ENCODE measurements around the gene CNOT1. TPM values are rescaled to one million over a fixed set of nuclear protein-coding genes. Genes with fewer than 3 reads are reported as not detected.

The CNOT1 gene
- polyA plus RNA-seq, 1 experiment, result 151 TPM

DNA sequence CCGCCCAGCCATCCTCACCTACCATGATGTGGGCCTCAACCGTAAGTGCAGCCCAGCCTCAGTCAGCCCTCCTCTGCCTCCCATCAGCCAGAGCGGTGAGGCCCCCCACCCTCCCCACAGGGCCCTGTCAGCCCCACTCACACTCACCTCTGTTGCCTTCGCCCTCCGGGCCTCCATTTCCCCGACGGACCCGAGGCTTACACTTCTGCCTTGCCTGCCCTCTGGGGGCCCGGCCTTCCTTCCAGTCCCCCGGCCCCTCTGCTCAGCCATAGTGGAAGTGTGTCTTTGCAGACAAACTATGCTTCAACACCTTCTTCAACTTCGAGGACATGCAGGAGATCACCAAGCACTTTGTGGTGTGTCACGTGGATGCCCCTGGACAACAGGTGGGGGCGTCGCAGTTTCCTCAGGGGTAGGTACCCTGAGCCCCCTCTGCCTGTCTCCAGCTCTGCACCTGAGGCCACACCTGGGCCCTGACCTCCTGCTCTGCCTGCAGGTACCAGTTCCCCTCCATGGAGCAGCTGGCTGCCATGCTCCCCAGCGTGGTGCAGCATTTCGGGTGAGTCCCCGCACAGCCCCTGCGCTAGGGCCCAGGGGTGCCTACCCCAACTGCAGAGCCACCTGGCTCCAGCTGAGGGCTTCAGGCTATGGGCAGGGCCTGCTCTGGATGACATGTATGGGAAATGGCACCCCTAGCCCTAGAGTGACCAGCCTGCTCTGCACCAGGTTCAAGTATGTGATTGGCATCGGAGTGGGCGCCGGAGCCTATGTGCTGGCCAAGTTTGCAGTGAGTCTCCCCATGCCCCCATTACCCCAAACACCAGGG lies 125.5 kb downstream of the CNOT1 start:
- TF ChIP-seq, protein P1, sequence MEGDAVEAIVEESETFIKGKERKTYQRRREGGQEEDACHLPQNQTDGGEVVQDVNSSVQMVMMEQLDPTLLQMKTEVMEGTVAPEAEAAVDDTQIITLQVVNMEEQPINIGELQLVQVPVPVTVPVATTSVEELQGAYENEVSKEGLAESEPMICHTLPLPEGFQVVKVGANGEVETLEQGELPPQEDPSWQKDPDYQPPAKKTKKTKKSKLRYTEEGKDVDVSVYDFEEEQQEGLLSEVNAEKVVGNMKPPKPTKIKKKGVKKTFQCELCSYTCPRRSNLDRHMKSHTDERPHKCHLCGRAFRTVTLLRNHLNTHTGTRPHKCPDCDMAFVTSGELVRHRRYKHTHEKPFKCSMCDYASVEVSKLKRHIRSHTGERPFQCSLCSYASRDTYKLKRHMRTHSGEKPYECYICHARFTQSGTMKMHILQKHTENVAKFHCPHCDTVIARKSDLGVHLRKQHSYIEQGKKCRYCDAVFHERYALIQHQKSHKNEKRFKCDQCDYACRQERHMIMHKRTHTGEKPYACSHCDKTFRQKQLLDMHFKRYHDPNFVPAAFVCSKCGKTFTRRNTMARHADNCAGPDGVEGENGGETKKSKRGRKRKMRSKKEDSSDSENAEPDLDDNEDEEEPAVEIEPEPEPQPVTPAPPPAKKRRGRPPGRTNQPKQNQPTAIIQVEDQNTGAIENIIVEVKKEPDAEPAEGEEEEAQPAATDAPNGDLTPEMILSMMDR (IDR thresholded peaks at IDR 0.05; ENCODE audit: low read depth, low read length), result no peak
- Histone ChIP-seq H3K27ac (ENCODE audit: low read depth, low read length) (no peak overlapping the region), H3K4me3 (ENCODE audit: low read depth, low read length) (no peak overlapping the region), H3K27me3 (ENCODE audit: control insufficient read depth, insufficient read depth, low read length) (no peaks in the 10 kb centered on the region), H3K9me3 (ENCODE audit: control insufficient read depth, insufficient read depth, low read length) (no peaks in the 10 kb centered on the region; the same call in 1 of the 2 replicates)
- DNase-seq (ENCODE audit: low read depth, low spot score), result no peak
- ChIA-PET POLR2A (no interaction called here), CTCF (no interaction called here)

DNA sequence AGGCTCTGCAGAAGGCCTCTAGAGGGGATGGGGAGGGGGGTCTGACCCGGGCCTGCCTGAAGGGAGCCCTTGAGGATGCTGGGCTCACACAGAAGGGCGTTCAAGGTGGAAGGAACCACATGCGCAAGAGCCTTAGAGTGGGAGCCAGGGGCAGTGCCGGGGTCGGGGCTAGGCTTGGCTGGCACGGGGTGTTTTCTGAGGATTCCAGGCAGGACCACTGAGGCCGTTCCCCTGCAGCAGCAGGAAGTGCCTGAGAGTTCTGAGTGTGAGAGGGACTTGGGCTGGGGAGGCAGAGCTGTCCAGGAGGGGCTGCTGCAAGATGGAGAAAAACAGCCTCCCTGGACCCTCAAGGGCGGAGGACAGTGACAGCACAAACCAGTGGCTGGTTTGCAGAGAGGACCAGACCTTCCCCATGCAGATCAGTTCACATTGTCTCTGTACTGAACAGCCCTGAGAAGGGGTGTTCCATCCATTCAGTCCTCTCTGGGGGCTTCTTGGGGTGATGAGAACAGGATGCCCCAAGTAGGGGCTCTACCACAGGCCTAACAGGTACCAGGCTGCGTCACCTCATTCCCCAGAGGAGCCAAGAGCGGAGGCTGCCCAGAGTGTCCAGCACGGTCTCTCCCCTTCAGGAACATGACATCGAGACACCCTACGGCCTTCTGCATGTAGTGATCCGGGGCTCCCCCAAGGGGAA lies 126.3 kb downstream of the CNOT1 start:
- TF ChIP-seq, protein P1 (IDR thresholded peaks at IDR 0.05; ENCODE audit: low read depth, low read length), result no peak
- no peak for DNase-seq (ENCODE audit: low read depth, low spot score)
- Histone ChIP-seq H3K4me3 (ENCODE audit: low read depth, low read length) (no peak overlapping the region), H3K27me3 (ENCODE audit: control insufficient read depth, insufficient read depth, low read length) (no peaks in the 10 kb centered on the region), H3K9me3 (ENCODE audit: control insufficient read depth, insufficient read depth, low read length) (no peaks in the 10 kb centered on the region; the same call in 1 of the 2 replicates), H3K27ac (ENCODE audit: low read depth, low read length) (no peak overlapping the region)
- ChIA-PET POLR2A (no interaction called here), CTCF (no interaction called here)

DNA sequence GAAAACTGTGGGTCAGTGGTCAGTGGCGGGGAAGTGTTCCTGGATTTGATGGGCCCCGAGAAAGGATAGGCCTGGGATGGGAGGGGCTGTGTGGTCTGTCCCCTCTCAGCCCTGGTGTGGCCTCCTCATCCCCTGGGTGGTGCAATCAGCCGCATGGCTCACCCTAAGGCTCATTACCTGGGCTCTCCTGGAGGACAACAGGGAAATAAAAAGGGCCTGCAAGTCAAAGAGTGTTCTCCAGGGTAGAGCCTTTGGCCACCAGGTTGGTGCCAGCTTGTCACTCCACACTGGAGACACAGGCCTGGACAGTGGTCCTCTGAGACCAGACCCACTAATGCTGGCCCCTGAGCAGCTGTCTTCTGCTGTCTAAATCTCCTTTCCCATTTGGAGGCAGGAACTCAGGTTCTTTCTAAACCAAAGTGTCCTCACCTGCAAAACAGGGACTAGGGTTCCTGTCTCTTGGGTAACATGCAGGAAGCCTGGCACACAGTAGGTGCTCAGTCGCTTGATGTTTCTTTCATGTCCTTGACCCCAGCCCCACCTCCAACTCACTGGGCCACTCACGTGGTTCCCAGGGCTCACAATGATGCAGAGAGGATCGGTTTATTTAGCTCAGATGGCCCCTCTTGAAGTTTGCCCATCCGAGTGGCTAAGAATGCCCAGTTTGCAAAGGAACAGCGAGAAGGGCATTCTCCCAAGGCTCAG lies 127.3 kb downstream of the CNOT1 start:
- Histone ChIP-seq H3K27ac (ENCODE audit: low read depth, low read length) (no peak overlapping the region), H3K4me3 (ENCODE audit: low read depth, low read length) (no peak overlapping the region), H3K9me3 (ENCODE audit: control insufficient read depth, insufficient read depth, low read length) (no peaks in the 10 kb centered on the region; the same call in 1 of the 2 replicates), H3K27me3 (ENCODE audit: control insufficient read depth, insufficient read depth, low read length) (no peaks in the 10 kb centered on the region)
- TF ChIP-seq, protein P1 (IDR thresholded peaks at IDR 0.05; ENCODE audit: low read depth, low read length), result no peak
- POLR2A ChIA-PET, result no interaction called here
- CTCF ChIA-PET, result no interaction called here
- DNase-seq (ENCODE audit: low read depth, low spot score), result no peak

DNA sequence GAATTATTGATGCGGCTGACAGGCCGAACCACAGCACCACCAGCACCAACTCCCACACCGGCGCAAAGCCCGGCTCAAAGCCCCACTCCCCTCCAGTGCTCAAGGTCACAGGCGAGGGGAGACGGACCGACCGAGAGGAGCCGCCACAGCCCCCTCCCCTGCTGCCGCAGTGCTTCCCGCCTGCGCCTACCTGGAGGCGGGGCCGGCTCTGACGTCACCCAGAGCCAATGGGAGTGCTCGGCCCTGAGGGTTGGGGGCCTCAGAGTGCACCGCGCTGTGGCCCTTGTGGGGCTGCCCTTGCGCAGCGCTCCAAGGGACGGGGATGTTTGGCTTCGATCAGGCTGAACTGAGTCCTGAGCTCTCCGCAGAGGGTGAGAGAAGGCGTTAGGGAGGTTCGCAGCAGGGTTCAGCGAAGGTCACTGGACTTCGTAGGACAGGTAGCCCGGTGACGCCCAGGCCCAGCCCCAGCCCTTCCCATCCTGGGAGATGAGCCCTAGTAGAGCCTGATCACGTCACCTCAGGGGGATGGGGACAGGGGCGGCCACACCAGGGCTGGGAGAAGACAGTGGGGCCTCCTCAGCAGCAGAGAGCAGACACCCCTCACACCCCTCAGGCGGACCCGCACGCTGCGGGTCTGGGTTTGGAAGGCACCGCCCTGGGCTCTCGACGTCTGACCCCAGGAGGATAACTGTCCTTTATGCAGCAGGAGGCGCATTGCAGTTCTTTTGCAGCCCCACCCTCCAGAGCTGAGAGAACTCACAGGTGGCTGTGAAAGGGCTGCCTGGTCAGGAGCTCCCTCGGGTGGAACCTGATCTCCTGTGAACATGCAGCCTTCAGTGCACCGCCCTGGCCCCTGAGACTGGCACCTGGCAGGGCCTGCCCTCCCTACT lies 128.1 kb downstream of the CNOT1 start:
- TF ChIP-seq, protein P1 (IDR thresholded peaks at IDR 0.05; ENCODE audit: low read depth, low read length), result no peak
- no peaks in the 10 kb centered on the region for H3K27me3 ChIP-seq (ENCODE audit: control insufficient read depth, insufficient read depth, low read length)
- POLR2A ChIA-PET, result no interaction called here
- peak overlapping the region; percentile 72 for H3K4me3 ChIP-seq (ENCODE audit: low read depth, low read length)
- no peak overlapping the region for H3K27ac ChIP-seq (ENCODE audit: low read depth, low read length)
- H3K9me3 ChIP-seq (ENCODE audit: control insufficient read depth, insufficient read depth, low read length), result no peaks in the 10 kb centered on the region; the same call in 1 of the 2 replicates
- no peak for DNase-seq (ENCODE audit: low read depth, low spot score)
- CTCF ChIA-PET, result interaction anchor here (0.6 to 1.5 kb wide), 2 partner anchors 10 to 161 kb away, joined by 4 read pairs; no protein-coding TSS in a partner anchor

Measured in AG04450 (cell line).